Endothelial cell of umbilical vein (primary cell): ENCODE results near the gene CFL1. TPM values are rescaled to one million over a fixed set of nuclear protein-coding genes. Genes with fewer than 3 reads are reported as not detected.

Source experiments
- BruUV-seq: library from RNA; stranded (reverse); fragments of 400-500 nt; replicated peaks from 2 replicates; lab custom pipeline; 2021; lab: Mats Ljungman, UMichigan
- CTCF ChIA-PET: fragments of 300-600, 350-600 bp; sonication (Branson Sonifier 250); formaldehyde crosslinking; loops from one replicate; lab custom pipeline; 2021; ENCODE audit warnings: antibody characterized with exemption, inconsistent platforms; lab: Charles Lee
- POLR2A ChIA-PET: fragments of 300-600, 350-600 bp; sonication (Branson Sonifier 250); formaldehyde crosslinking; loops from one replicate; lab custom pipeline; 2021; ENCODE audit warnings: antibody characterized with exemption, inconsistent platforms; lab: Charles Lee
- DNase-seq: peaks from one replicate; pipeline ENCODE4 v3.0.0-alpha.2; 2011; ENCODE audit warnings: low read depth, low spot score
- FAIRE-seq: peaks from 2 replicates; lab custom pipeline; 2011; peaks lifted over from hg19 to GRCh38; lab: Jason Lieb, UNC
- H2AFZ ChIP-seq: 2 replicates; pipeline ENCODE4 v1.6.0; 2012; ENCODE audit warnings: low read depth, low read length, control low read depth, inconsistent platforms
- H3K27ac ChIP-seq: 2 replicates; pipeline ENCODE4 v1.5.1; 2011; ENCODE audit warnings: low read depth, mild to moderate bottlenecking, control low read depth, low read length, moderate library complexity; ENCODE audit not compliant: insufficient read depth
- H3K27me3 ChIP-seq, 2 experiments: 2 replicates each; pipeline versions ENCODE4 v1.6.0 to v1.6.1; 2011; ENCODE audit warnings: low read length in 2 of 2, mixed read lengths in 1 of 2; ENCODE audit not compliant: control insufficient read depth in 2 of 2, insufficient read depth in 2 of 2
- H3K36me3 ChIP-seq, 2 experiments: 2 replicates in 1 of 2; 3 replicates in 1 of 2; pipeline ENCODE4 v1.5.1; 2011; ENCODE audit warnings: low read length in 2 of 2, mild to moderate bottlenecking in 1 of 2, moderate library complexity in 1 of 2; ENCODE audit not compliant: control insufficient read depth in 2 of 2, insufficient read depth in 2 of 2; ENCODE audit errors: extremely low read depth in 1 of 2
- H3K4me1 ChIP-seq: 3 replicates; pipeline ENCODE4 v1.5.1; 2011; ENCODE audit warnings: mild to moderate bottlenecking, low read length; ENCODE audit not compliant: control insufficient read depth, insufficient read depth; ENCODE audit errors: extremely low read depth
- H3K4me2 ChIP-seq: 2 replicates; pipeline ENCODE4 v1.6.1; 2011; ENCODE audit warnings: low read length, control low read depth, mixed read lengths; ENCODE audit not compliant: insufficient read depth
- H3K4me3 ChIP-seq, 3 experiments: fragments of 200-600 bp in 1 of 3; sonication (generic), shearing (Covaris generic) in 1 of 3; replicated peaks in 1 of 3; 2 replicates each; pipeline ENCODE4 v1.5.1; 2011 to 2016; ENCODE audit warnings: control low read depth in 3 of 3, low read length in 3 of 3, mild to moderate bottlenecking in 2 of 3, inconsistent platforms in 1 of 3, low read depth in 1 of 3, moderate library complexity in 1 of 3; ENCODE audit not compliant: insufficient read depth in 1 of 3
- H3K79me2 ChIP-seq: 2 replicates; pipeline ENCODE4 v1.6.0; 2012; ENCODE audit warnings: low read length, inconsistent platforms; ENCODE audit not compliant: control insufficient read depth, insufficient read depth
- H3K9ac ChIP-seq: replicated peaks from 2 replicates; pipeline ENCODE3; 2011; ENCODE audit warnings: low read length, control low read depth; ENCODE audit not compliant: insufficient read depth; ENCODE audit errors: extremely low read depth
- H3K9me1 ChIP-seq: replicated peaks from 3 replicates; pipeline ENCODE4 v1.6.0; 2011; ENCODE audit warnings: mild to moderate bottlenecking, low read length; ENCODE audit not compliant: control insufficient read depth, insufficient read depth; ENCODE audit errors: extremely low read depth
- H3K9me3 ChIP-seq: replicated peaks from 2 replicates; pipeline ENCODE4 v1.5.1; 2012; ENCODE audit warnings: low read length, inconsistent platforms; ENCODE audit not compliant: control insufficient read depth, insufficient read depth
- H4K20me1 ChIP-seq: replicated peaks from 2 replicates; pipeline ENCODE3; 2011; ENCODE audit warnings: mild to moderate bottlenecking, low read length; ENCODE audit not compliant: control insufficient read depth, insufficient read depth; ENCODE audit errors: extremely low read depth
- CTCF ChIP-seq, 2 donors: IDR thresholded peaks; 1 replicate in 1 of 2; 2 replicates in 1 of 2; pipeline ENCODE4 v1.5.1; 2011; ENCODE audit warnings: low read length in 2 of 2, mild to moderate bottlenecking in 2 of 2, moderate library complexity in 2 of 2, control low read depth in 1 of 2, inconsistent platforms in 1 of 2, low read depth in 1 of 2; ENCODE audit not compliant: insufficient read depth in 1 of 2; ENCODE audit errors: extremely low read depth in 1 of 2
- EZH2 ChIP-seq: IDR thresholded peaks from 2 replicates; pipeline ENCODE4 v1.6.1; 2012; ENCODE audit warnings: borderline replicate concordance, low read depth, mild to moderate bottlenecking, moderate library complexity, low read length, inconsistent platforms; ENCODE audit not compliant: severe bottlenecking
- FOS ChIP-seq: IDR thresholded peaks from 2 replicates; pipeline ENCODE4 v1.6.1; 2011; ENCODE audit warnings: mild to moderate bottlenecking, low read length, moderate library complexity, borderline replicate concordance; ENCODE audit not compliant: insufficient read depth
- GATA2 ChIP-seq: IDR thresholded peaks from 2 replicates; pipeline ENCODE4 v1.7.0; 2011; ENCODE audit warnings: low read depth, mild to moderate bottlenecking, moderate library complexity, mixed read lengths, low read length; ENCODE audit not compliant: insufficient read length, insufficient read depth
- JUN ChIP-seq: IDR thresholded peaks from 2 replicates; pipeline ENCODE4 v1.6.1; 2011; ENCODE audit warnings: borderline replicate concordance, low read depth; ENCODE audit not compliant: insufficient read length, insufficient read depth
- MAX ChIP-seq: IDR thresholded peaks from 2 replicates; pipeline ENCODE4 v1.6.1; 2011; ENCODE audit not compliant: insufficient read depth, insufficient read length
- MYC ChIP-seq: IDR thresholded peaks from one replicate; pipeline ENCODE4 v1.6.1; 2011; ENCODE audit warnings: mild to moderate bottlenecking, low read depth, low read length
- POLR2A ChIP-seq: IDR thresholded peaks from 2 replicates; pipeline ENCODE4 v1.6.1; 2012; ENCODE audit warnings: low read depth, mild to moderate bottlenecking, control low read depth, low read length
- POLR2AphosphoS5 ChIP-seq: IDR thresholded peaks from 2 replicates; pipeline ENCODE4 v1.6.1; 2012; ENCODE audit warnings: low read depth, mild to moderate bottlenecking, control low read depth, low read length, moderate library complexity; ENCODE audit not compliant: insufficient read depth
- dilution Hi-C: fragments of 300-500 bp; cut with MboI; formaldehyde crosslinking; loops from one replicate; pipeline ENCODE4 v1.15.0; 2019; ENCODE audit warnings: low sequenced_read_pairs; ENCODE audit not compliant: extremely low pct_ligation_motif_present
- intact Hi-C: fragments of 100-400 bp; cut with micrococcal nuclease; formaldehyde crosslinking; loops from one replicate; pipeline ENCODE4 v1.10.0; 2022
- polyA plus RNA-seq, 4 experiments: library from polyadenylated mRNA; depleted of rRNA in 3 of 4; stranded (reverse) in 3 of 4; unstranded in 1 of 4; fragments of >200 nt; gene quantifications; 2 replicates each; pipeline versions ENCODE4 v1.2.1 to v1.2.3, GENCODE V29; 2011 to 2012; ENCODE audit warnings: missing spikeins in 1 of 4
- total RNA-seq: library from RNA; stranded (reverse); gene quantifications from 2 replicates; pipeline ENCODE4 v1.2.3, GENCODE V29; 2021

CFL1 gene
- total and polyA plus RNA-seq, 2 donors (not counting 3 experiments of a cell fraction or from before 2014, with no cell fraction given): 1,844 to 2,403 TPM

- H3K4me2 ChIP-seq: no peak overlapping the region
- H3K9me3 ChIP-seq: no peaks in the 10 kb centered on the region
- H3K9me1 ChIP-seq: no peaks in the 10 kb centered on the region
- intact Hi-C loops: no loop called here
- peaks cover 25% of the 10 kb centered on the region for H3K79me2 ChIP-seq
- H3K36me3 ChIP-seq: peaks cover 9 to 50% of the 10 kb centered on the region in 2 experiments
- TF ChIP-seq POLR2A (peak; percentile 32), POLR2AphosphoS5 (no peak)
- FAIRE-seq (no peak), DNase-seq (no peak)
- POLR2A ChIA-PET: no interaction called here
- no peaks in the 10 kb centered on the region for H3K27me3 ChIP-seq
- dilution Hi-C loops: no loop called here
- H2AFZ ChIP-seq: no peak overlapping the region
- BruUV-seq: no TSS peak
- H4K20me1 ChIP-seq: no peaks in the 10 kb centered on the region
- H3K9ac ChIP-seq: no peak overlapping the region
- H3K27ac ChIP-seq: no peak overlapping the region
- no peak overlapping the region for H3K4me3 ChIP-seq
- CTCF ChIA-PET: interaction anchor here (2.2 to 2.3 kb wide), 2 partner anchors 18 to 21 kb away, joined by 8 to 9 read pairs; partner anchors contain the start of gene FIBP
- peaks cover 14% of the 10 kb centered on the region for H3K4me1 ChIP-seq
Observed at GRCh38 chr11:65866509-65867283, 8.7 kb upstream of the CFL1 start.

GRCh38 chr11:65865550-65866172 is 7.7 kb upstream of the CFL1 start:
- intact Hi-C loops: no loop called here

More at GRCh38 chr11:65865550-65866172, 7.7 kb upstream of the CFL1 start:
- Histone ChIP-seq H3K4me1 (peaks cover 14% of the 10 kb centered on the region), H3K4me3 (no peak overlapping the region), H3K27ac (no peak overlapping the region), H4K20me1 (no peaks in the 10 kb centered on the region), H3K79me2 (peaks cover 33% of the 10 kb centered on the region), H3K9ac (no peak overlapping the region), H3K4me2 (no peak overlapping the region), H2AFZ (no peak overlapping the region), H3K9me1 (no peaks in the 10 kb centered on the region), H3K27me3 (no peaks in the 10 kb centered on the region), H3K9me3 (no peaks in the 10 kb centered on the region), H3K36me3 (peaks cover 9 to 50% of the 10 kb centered on the region in 2 experiments)
- DNase-seq (no peak), FAIRE-seq (no peak)
- dilution Hi-C loops: no loop called here
- CTCF ChIA-PET: interaction anchor here (2.2 to 2.3 kb wide), 2 partner anchors 19 to 22 kb away, joined by 8 to 9 read pairs; partner anchors contain the start of gene FIBP
- POLR2A ChIA-PET: no interaction called here
- BruUV-seq: no TSS peak
- TF ChIP-seq MYC (no peak), CTCF (IDR thresholded peaks at IDR 0.05; ENCODE audit: extremely low read depth in 1 of 2, insufficient read depth in 1 of 2, low read depth in 1 of 2, low read length in 2 of 2) (no peak), JUN (no peak), EZH2 (no peak), MAX (no peak), GATA2 (no peak), POLR2A (no peak), FOS (no peak), POLR2AphosphoS5 (no peak)
